Neural cell (in vitro differentiated cells): ENCODE results near the gene LMLN. TPM values are rescaled to one million over a fixed set of nuclear protein-coding genes. Genes with fewer than 3 reads are reported as not detected.
"Not testable (repeated sequence)": the region's sequence is repeated elsewhere in the genome, so short reads cannot be mapped to it uniquely, and the experiment has no call there.

Experiments used
- H2AFZ ChIP-seq: fragments of 200-600, 300-800 bp; sonication (generic), shearing (Covaris generic); 2 replicates; pipeline ENCODE4 v1.6.0; 2014; ENCODE audit warnings: low read depth, mild to moderate bottlenecking, antibody characterized with exemption, low read length, moderate library complexity
- H3F3A ChIP-seq: fragments of 200-600 bp; shearing (Covaris generic); 2 replicates; pipeline ENCODE4 v1.6.1; 2016; ENCODE audit warnings: mild to moderate bottlenecking, moderate library complexity, mixed read lengths, antibody characterized with exemption, low read length; ENCODE audit not compliant: insufficient read depth, poor library complexity, severe bottlenecking
- H3K27ac ChIP-seq: fragments of 200-600, 300-800 bp; sonication (generic), shearing (Covaris generic); 2 replicates; pipeline ENCODE4 v1.5.1; 2014; ENCODE audit warnings: mild to moderate bottlenecking, low read length, moderate library complexity
- H3K27me3 ChIP-seq: fragments of 300-800, 200-600 bp; sonication (generic), shearing (Covaris generic); 2 replicates; pipeline ENCODE4 v1.6.0; 2014; ENCODE audit warnings: mild to moderate bottlenecking, low read depth, low read length, moderate library complexity; ENCODE audit not compliant: insufficient read depth
- H3K36me3 ChIP-seq: fragments of 300-800, 200-600 bp; sonication (generic), shearing (Covaris generic); 2 replicates; pipeline ENCODE4 v1.5.1; 2014; ENCODE audit warnings: mild to moderate bottlenecking, antibody characterized with exemption, low read length, moderate library complexity; ENCODE audit not compliant: insufficient read depth
- H3K4me2 ChIP-seq: fragments of 300-800, 200-600 bp; sonication (generic), shearing (Covaris generic); 2 replicates; pipeline ENCODE4 v1.6.0; 2014; ENCODE audit warnings: mild to moderate bottlenecking, low read length
- H3K4me3 ChIP-seq: fragments of 300-800, 200-600 bp; sonication (generic), shearing (Covaris generic); 2 replicates; pipeline ENCODE4 v1.5.1; 2014; ENCODE audit warnings: mild to moderate bottlenecking, low read length, moderate library complexity
- H3K79me2 ChIP-seq: fragments of 200-600 bp; shearing (Covaris generic); replicated peaks from 2 replicates; pipeline ENCODE4 v1.6.0; 2014; ENCODE audit warnings: mild to moderate bottlenecking, low read length, moderate library complexity; ENCODE audit not compliant: insufficient read depth
- H3K9ac ChIP-seq: fragments of 300-800, 200-600 bp; sonication (generic), shearing (Covaris generic); 2 replicates; pipeline ENCODE4 v1.6.1; 2016; ENCODE audit warnings: mild to moderate bottlenecking, low read length, mixed read lengths
- H3K9me2 ChIP-seq: fragments of 200-600 bp; shearing (Covaris generic); 2 replicates; pipeline ENCODE4 v1.6.1; 2016; ENCODE audit warnings: mild to moderate bottlenecking, low read length, mixed read lengths; ENCODE audit not compliant: insufficient read depth
- H3K9me3 ChIP-seq: fragments of 200-600, 300-800 bp; sonication (generic), shearing (Covaris generic); 2 replicates; pipeline ENCODE4 v1.6.1; 2016; ENCODE audit warnings: mild to moderate bottlenecking, mixed run types, low read length, moderate library complexity, mixed read lengths
- H4K20me1 ChIP-seq: fragments of 200-600 bp; shearing (Covaris generic); 2 replicates; pipeline ENCODE4 v1.6.1; 2016; ENCODE audit warnings: mild to moderate bottlenecking, mixed run types; ENCODE audit not compliant: insufficient read depth
- EP300 ChIP-seq: fragments of 450-650 bp; conservative IDR thresholded peaks from 2 replicates; pipeline ENCODE4 v1.6.1; 2014; ENCODE audit warnings: antibody characterized with exemption, mild to moderate bottlenecking, moderate library complexity; ENCODE audit not compliant: poor library complexity, severe bottlenecking
- EZH2 ChIP-seq: fragments of 200-600, 300-800 bp; shearing (Covaris generic), sonication (generic); IDR thresholded peaks from 2 replicates; pipeline ENCODE4 v1.6.1; 2014; ENCODE audit warnings: antibody characterized with exemption, low read length, borderline replicate concordance, mild to moderate bottlenecking; ENCODE audit not compliant: insufficient read depth, poor library complexity, severe bottlenecking
- MXI1 ChIP-seq: fragments of 450-650 bp; conservative IDR thresholded peaks from 2 replicates; pipeline ENCODE4 v1.6.1; 2014; ENCODE audit warnings: antibody characterized with exemption, mild to moderate bottlenecking; ENCODE audit not compliant: poor library complexity, severe bottlenecking
- POLR2AphosphoS5 ChIP-seq: IDR thresholded peaks from 2 replicates; pipeline ENCODE4 v1.6.1; 2012
- RAD21 ChIP-seq: fragments of 450-650 bp; conservative IDR thresholded peaks from 2 replicates; pipeline ENCODE4 v1.6.1; 2014; ENCODE audit warnings: antibody characterized with exemption, mild to moderate bottlenecking, moderate library complexity
- REST ChIP-seq: IDR thresholded peaks from 2 replicates; pipeline ENCODE4 v1.6.1; 2012; ENCODE audit warnings: borderline replicate concordance
- SMC3 ChIP-seq: fragments of 450-650 bp; conservative IDR thresholded peaks from 2 replicates; pipeline ENCODE4 v1.6.1; 2014; ENCODE audit warnings: antibody characterized with exemption, mild to moderate bottlenecking, moderate library complexity; ENCODE audit not compliant: poor library complexity
- TAF1 ChIP-seq: IDR thresholded peaks from 2 replicates; pipeline ENCODE4 v1.6.1; 2012; ENCODE audit warnings: low read depth
- polyA plus RNA-seq: library from polyadenylated mRNA; depleted of rRNA; stranded (reverse); fragments of >200 nt; gene quantifications from 2 replicates; pipeline ENCODE4 v1.2.3, GENCODE V29; 2014
- TF ChIP-seq, protein P1 (sequence below): fragments of 450-650 bp; IDR thresholded peaks from 2 replicates; pipeline ENCODE4 v1.5.1; 2014; ENCODE audit warnings: antibody characterized with exemption, mild to moderate bottlenecking, moderate library complexity; ENCODE audit not compliant: poor library complexity, severe bottlenecking

LMLN gene
- polyA plus RNA-seq, 1 donor from 2014 or later, result 3.1 TPM

GRCh38 chr3:198051836-198052235 is 91.8 kb downstream of the LMLN start:
- H3K4me3 ChIP-seq, result no peak overlapping the region

GRCh38 chr3:198053462-198053861 is 93.4 kb downstream of the LMLN start:
- H2AFZ ChIP-seq, H3K27me3 ChIP-seq, H3F3A ChIP-seq, H3K4me2 ChIP-seq, H3K36me3 ChIP-seq, H3K9ac ChIP-seq, H3K9me3 ChIP-seq, H3K27ac ChIP-seq, H3K79me2 ChIP-seq, H3K9me2 ChIP-seq, H4K20me1 ChIP-seq, H3K4me3 ChIP-seq: not testable (repeated sequence)

More at GRCh38 chr3:198051836-198052235, 91.8 kb downstream of the LMLN start:
- TF ChIP-seq REST, result no peak
- H3K4me2 ChIP-seq, result no peak overlapping the region
- no peak overlapping the region for H3K27ac ChIP-seq
- H3K9ac ChIP-seq, result no peak overlapping the region
- H3K9me2 ChIP-seq, result no peaks in the 10 kb centered on the region
- H3K36me3 ChIP-seq, result no peaks in the 10 kb centered on the region
- no peaks in the 10 kb centered on the region for H3K27me3 ChIP-seq
- H2AFZ ChIP-seq, result no peak overlapping the region
- H3F3A ChIP-seq, result no peaks in the 10 kb centered on the region
- no peaks in the 10 kb centered on the region for H4K20me1 ChIP-seq
- no peaks in the 10 kb centered on the region for H3K9me3 ChIP-seq
- H3K79me2 ChIP-seq, result no peaks in the 10 kb centered on the region

GRCh38 chr3:198061119-198062067 is 101.4 kb downstream of the LMLN start:
- Histone ChIP-seq H3K9me3 (no peaks in the 10 kb centered on the region), H3K4me2 (no peak overlapping the region), H3K36me3 (no peaks in the 10 kb centered on the region), H2AFZ (no peak overlapping the region), H3K9ac (no peak overlapping the region), H3K27ac (no peak overlapping the region), H3K79me2 (no peaks in the 10 kb centered on the region), H3K9me2 (no peaks in the 10 kb centered on the region), H4K20me1 (no peaks in the 10 kb centered on the region), H3K27me3 (no peaks in the 10 kb centered on the region), H3F3A (no peaks in the 10 kb centered on the region), H3K4me3 (no peak overlapping the region)
- TF ChIP-seq TAF1 (no peak), MXI1 (no peak), EP300 (no peak), REST (no peak), SMC3 (no peak), RAD21 (no peak), POLR2AphosphoS5 (no peak), EZH2 (no peak)
- TF ChIP-seq, protein P1, sequence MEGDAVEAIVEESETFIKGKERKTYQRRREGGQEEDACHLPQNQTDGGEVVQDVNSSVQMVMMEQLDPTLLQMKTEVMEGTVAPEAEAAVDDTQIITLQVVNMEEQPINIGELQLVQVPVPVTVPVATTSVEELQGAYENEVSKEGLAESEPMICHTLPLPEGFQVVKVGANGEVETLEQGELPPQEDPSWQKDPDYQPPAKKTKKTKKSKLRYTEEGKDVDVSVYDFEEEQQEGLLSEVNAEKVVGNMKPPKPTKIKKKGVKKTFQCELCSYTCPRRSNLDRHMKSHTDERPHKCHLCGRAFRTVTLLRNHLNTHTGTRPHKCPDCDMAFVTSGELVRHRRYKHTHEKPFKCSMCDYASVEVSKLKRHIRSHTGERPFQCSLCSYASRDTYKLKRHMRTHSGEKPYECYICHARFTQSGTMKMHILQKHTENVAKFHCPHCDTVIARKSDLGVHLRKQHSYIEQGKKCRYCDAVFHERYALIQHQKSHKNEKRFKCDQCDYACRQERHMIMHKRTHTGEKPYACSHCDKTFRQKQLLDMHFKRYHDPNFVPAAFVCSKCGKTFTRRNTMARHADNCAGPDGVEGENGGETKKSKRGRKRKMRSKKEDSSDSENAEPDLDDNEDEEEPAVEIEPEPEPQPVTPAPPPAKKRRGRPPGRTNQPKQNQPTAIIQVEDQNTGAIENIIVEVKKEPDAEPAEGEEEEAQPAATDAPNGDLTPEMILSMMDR, result no peak
